Right ventricle myocardium superior (tissue), 1 donor: ENCODE results near the gene WLS. TPM values are rescaled to one million over a fixed set of nuclear protein-coding genes. Genes with fewer than 3 reads are reported as not detected.

Source experiments
- ATAC-seq: fragments of 200-7000 bp; cut with Tn5 transposase; one replicate; pipeline ENCODE4 v1.9.1; 2020; ENCODE audit warnings: mild to moderate bottlenecking; ENCODE audit not compliant: poor library complexity
- DNase-seq: peaks from one replicate; pipeline ENCODE4 v3.0.0-alpha.2; 2020
- intact Hi-C: fragments of 100-400 bp; cut with DNase I; formaldehyde crosslinking; loops from one replicate; pipeline ENCODE4 v1.11.2; 2022
- total RNA-seq: library from RNA; stranded (reverse); fragmentation: NEBNext Ultra II Directional; extraction: Animal tissue kit (Norgen Biotek cat#: 25700); gene quantifications from one replicate; pipeline ENCODE4 v1.2.1, GENCODE V29; 2021
- donor health status: DM: no; HTN: yes; CAD: no; lungs with severe emphysema.

The WLS gene
- total RNA-seq, 1 donor from 2014 or later, result 93.2 TPM

DNA sequence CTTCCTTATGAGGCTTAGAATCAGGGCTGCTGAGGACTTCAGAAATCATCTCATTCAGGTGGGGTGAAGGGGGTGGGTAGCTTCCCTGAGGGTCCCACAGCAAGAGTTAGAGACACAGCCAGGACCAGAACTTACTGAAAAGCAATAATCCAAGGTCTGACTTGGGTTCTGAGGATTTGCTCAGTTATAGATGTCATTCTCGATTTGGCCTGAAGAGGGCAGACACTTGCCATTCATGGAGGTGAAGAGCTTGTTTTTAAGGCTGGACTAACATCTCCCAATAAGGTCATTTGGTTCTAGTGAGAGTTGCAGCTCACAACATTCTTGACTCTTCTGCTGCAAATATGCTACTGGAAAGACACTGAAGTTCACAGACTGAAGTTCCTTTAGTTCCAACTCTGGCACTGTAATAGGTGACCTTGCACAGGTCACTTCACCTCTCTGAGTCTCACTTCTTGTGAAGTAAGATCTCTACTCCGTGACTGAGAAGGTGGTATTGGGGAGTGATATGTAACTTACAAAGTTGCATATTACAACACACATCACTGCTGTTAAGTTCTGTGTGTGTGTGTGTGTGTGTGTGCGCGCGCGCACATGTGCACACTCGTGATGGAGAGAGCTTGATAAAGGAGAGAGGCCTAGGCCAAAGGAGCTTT lies 112.1 kb downstream of the WLS start:
- no peak for DNase-seq
- intact Hi-C loops, result loop anchor here (5.0 kb wide), 1 partner anchor 112 kb away; the partner anchor contains the start of gene WLS
- ATAC-seq, result peak; percentile 74

DNA sequence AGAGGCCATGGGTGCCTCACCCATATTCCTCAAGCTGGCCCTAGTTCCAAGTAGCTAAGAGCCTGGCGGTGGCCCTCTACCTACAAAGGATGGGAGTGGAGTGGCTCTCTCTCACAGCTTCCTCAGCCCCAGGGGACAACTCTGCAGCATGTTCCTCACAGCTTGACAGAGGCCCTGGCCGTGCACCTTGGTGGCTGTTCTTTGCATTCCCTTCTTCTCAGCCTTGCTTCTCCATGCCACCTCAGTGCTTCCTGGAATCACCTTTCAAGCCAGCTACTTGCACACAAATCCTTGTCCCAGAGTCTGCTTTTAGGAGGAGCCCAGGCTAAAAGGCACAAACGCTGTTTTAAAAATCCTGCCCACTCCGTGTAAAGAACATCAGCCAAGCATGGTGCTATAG lies 112.9 kb downstream of the WLS start:
- intact Hi-C loops, result loop anchor here (5.0 to 10.0 kb wide), 2 partner anchors 203 to 355 kb away; no protein-coding TSS in a partner anchor
- DNase-seq, result no peak
- no peak for ATAC-seq

DNA sequence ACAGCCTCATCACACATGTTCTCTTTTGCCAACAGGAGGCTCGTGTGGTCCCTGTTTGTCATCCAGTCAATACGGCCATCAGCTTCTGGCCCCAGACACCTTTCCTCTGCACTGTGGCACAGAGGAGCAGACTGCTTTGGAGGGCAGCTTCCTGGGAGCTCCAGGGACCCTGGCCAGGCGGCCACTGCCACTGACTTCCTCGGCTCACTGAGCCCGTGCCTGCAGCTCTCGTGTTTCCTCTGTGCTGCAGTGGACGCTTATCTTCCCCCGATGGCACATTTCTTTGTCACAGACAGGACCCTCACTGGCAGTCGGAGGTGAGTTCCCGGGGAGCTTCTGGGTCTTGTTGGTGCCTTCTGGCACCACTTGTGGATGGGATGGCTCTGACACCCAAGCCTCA lies 114.9 kb downstream of the WLS start:
- intact Hi-C loops, result loop anchor here (2.0 to 10.0 kb wide), 3 partner anchors 205 to 353 kb away; no protein-coding TSS in a partner anchor
- DNase-seq (no peak), ATAC-seq (no peak)

DNA sequence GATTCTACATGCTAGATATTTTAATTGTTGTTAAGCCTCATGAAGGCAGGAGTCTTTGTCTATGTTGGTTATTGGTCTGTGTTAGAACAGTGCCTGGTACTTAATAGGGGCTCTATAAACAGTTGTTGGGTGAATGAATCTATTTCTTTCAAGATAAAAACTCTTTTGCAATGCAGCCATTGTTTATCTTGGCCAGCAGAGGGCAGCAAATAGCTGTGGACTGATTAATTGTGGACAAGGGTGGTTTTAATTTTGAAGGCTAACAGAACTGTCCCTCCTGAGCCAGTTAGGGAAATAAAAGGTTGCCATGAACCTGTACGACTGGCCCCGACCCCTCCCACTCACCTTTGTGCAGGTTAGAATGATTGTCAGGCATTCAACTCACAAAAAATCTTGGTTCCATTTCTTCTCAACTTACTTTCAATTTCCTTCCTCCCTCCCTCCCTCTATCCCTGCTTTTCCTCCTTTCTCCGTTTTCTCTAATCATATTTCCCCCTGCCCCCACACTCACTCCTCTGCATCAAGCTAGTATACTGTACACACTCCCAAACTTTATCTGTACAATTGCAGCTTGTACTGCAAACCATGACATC lies 115.6 kb downstream of the WLS start:
- intact Hi-C loops, result loop anchor here (2.0 to 10.0 kb wide), 3 partner anchors 206 to 352 kb away; no protein-coding TSS in a partner anchor
- ATAC-seq (peak; percentile 31), DNase-seq (no peak)

DNA sequence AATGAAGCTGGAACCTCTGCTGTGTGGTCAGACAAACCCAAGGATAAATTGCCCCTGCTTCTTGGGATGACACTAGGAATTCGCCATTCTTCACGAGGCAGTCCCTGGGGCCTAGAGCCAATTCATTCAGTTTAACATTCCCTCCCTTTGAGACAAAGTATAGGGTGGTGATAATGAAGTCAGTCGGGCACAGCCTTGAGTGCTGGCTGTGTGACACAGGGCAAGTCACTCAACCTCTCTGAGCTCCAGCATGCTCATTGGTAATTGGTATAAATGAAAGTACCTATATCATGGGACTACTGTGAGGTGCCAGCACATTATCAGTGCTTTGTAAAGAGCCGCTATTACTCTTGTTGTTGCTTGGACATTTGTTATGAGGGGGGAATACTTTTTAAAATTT lies 117.0 kb downstream of the WLS start:
- intact Hi-C loops, result loop anchor here (5.0 to 10.0 kb wide), 2 partner anchors 207 to 351 kb away; no protein-coding TSS in a partner anchor
- DNase-seq, result no peak
- no peak for ATAC-seq

DNA sequence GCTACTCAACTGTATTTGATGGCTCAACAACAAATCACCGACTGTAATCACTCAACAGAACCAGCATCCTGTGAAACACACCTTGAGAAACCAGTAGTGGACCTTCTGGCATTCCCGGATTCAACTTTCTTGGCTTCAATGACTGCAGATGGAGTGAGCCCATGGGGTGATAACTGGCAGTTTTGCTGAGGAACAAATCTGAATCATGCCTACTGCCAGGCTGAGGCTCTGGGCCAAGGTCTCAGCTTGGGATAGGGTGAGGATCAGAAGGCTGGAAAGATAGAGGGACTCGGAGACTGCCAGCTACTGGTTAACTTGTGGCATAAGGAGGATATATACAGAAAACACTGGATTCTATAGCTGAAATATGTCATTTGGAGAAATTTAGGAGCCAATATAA lies 118.4 kb downstream of the WLS start:
- DNase-seq, result no peak
- peak; percentile 33 for ATAC-seq
- intact Hi-C loops, result loop anchor here (2.0 to 10.0 kb wide), 2 partner anchors 261 to 349 kb away; no protein-coding TSS in a partner anchor

DNA sequence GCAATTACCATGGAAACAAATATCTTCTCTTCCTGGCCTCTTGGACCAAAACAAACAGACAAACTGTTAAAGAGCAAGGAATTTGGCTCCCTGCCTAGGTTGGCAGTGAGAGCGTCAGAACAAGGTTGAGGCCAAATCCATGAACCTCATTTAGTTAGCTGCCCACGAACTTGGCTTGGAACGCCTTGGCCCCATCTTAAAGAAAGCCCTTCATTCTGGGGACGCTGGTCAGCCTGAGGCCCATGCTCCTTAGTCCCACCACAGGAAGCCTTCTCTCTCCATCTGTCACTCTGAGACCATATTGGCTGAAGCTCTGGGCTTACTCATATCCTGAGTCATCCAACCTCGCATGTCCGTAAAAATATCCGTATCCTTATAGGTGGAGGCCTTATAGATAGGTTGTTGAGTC lies 119.5 kb downstream of the WLS start:
- ATAC-seq (peak; percentile 65), DNase-seq (peak; percentile 55)

DNA sequence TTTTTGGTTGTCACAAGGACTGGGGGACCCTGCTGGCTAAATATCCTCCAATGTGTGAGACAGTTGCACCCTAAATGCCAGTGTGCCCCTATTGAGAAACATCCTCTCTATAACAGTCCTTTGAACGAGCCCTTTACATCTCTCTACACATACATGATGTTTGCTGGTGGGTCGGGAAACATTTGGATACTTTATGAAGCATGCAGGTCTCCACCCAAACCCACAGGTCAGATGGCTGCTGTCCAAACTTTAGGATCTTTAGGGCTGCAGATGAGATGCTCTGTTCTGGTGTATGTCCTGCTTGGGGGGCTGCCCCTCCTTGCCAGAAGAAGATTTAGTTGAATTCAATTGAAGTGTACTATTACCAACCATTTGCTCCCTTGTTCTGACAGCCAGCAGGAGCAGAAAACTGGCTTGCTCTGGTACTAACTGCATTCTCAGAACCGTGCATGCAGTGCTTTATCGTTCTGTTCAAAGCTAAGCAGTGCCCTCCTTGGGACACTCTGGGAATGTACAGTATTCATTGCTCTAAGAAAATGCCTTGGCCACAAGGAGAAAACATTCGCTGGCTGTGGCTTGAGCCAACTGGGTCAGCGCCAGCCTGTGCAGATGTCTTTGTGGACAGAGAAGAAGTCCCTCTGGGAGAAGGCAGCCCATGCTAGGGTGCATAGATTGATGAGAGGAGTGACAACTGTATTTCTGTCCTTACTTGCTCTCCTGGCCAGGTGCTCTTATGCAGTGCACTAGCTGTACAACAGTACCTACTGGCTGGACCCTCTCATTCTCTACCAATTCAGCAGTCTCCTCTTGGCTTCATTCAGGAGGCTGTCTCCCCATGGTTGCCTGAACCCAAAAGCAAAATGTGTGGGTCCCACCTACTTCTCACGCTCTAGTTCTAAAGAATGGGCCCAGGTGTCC lies 120.5 kb downstream of the WLS start:
- DNase-seq (peak; percentile 86), ATAC-seq (peak; percentile 84)
- intact Hi-C loops, result loop anchor here (2.0 to 10.0 kb wide), 2 partner anchors 259 to 347 kb away; no protein-coding TSS in a partner anchor

More for the DNA sequence above, 119.5 kb downstream of the WLS start:
- intact Hi-C loops, result loop anchor here (2.0 to 10.0 kb wide), 2 partner anchors 260 to 348 kb away; no protein-coding TSS in a partner anchor

DNA sequence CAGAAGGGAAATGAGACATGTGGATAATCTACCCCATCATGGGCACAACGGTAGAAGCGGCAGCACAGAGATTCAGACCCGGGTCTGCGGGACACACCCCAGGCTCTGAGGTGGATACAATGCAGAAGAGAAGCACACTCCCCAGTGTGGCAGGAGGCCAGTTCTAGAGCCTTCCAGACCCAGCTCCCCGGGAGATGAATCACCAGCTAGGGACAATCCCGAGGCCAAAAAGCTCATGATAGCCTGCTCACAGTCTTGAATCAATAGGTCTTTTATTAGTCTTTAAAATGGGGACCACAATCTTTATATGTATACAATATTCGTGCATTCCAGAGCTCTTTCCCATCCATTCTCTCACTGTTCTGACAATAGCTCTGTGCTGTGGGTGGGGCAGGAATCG lies 124.6 kb downstream of the WLS start:
- intact Hi-C loops, result no loop called here
- ATAC-seq (no peak), DNase-seq (no peak)

DNA sequence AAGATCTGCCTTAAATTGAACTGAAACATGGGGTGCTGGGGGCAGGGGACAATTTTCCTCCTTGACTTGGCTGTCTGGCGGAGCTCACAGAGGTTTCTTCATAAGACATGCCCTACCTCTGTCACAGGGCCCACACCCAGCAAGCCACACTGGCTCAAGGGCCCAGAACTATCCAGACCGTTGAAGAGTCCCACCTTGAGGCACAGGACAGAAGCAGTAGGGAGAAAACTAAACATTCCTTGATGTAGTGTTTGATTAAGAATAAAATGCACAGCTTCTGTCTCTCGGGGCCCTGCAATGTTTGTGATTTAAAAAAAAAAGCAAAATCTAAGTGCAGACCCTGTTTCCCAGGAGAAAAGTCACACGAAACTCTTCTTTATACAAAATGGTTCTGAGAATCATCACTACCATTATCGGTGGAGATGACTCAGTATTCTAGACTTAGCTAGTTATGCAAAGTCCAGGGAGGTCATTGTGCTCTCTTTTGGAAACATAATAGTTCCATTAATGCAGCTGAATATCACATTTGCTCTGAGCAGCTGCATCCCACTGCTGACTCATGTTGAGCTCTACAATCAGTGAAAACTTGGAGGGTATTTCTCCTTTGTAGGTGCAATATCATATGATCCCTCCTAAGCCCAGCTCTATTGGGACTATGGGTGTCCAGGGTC lies 128.3 kb downstream of the WLS start:
- ATAC-seq (no peak), DNase-seq (no peak)
- intact Hi-C loops, result no loop called here

DNA sequence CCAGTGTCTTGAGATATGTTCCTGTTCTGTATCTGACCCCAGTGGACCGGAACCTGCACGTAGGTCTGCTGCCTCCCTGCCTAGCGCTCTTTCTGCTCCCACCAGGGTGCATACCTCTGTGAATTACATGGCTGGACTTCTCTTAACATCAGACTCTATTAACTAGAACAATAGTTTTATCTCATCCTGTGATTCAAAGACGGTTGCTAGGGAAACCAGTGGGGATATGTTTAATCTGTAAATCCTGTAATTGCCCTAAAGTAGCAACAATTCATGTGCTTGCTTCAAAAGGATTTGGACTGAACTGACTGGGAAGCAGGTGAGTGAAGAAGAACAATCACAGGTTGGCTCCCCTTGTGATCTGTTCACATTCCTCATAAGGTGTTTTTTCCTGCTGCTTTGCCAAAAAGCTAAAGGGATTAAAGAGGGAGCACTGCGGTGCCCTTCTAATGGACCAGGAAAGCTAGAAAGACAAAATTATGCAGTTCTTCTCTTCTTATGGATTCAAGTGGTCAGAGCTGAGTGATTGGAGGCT lies 129.2 kb downstream of the WLS start:
- ATAC-seq (no peak), DNase-seq (no peak)
- intact Hi-C loops, result no loop called here

DNA sequence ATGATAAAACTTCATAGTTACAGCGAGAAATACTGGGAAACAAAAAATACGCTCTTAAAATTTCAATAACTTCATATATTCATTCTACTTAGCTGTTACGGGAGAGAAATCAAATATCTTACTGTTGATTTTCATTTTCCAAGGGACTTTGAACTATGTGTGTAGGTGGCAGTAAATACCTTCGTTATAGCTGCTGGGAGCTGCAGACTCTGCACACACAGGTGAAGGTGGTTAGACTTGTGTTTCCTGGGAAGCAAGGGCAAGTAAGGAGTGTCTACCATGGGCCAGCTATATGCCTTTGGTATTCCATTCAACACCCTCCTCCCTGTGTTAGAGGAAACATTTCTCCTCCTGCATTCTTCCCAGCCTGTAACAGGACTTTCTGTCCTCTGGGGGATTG lies 130.5 kb downstream of the WLS start:
- intact Hi-C loops, result no loop called here
- ATAC-seq, result no peak
- no peak for DNase-seq

DNA sequence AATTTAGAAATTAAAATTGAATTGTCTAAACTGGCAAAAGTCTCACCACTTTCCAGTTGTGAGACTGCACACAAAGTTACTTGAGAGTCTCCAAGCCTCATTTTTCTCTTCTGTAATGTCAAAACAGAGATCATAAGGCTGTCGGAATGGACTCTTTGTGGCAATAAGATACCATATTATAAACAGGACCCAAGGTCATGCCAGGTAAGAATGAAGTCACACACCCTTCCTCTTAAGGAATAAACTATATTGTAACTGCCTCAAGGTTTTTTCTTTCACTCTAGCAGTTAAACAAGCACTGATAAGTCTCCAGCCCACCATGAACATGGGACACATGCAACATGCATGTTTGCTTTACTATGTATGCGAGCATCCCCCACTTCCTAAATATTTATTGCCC lies 131.8 kb downstream of the WLS start:
- intact Hi-C loops, result no loop called here
- ATAC-seq, result no peak
- no peak for DNase-seq

DNA sequence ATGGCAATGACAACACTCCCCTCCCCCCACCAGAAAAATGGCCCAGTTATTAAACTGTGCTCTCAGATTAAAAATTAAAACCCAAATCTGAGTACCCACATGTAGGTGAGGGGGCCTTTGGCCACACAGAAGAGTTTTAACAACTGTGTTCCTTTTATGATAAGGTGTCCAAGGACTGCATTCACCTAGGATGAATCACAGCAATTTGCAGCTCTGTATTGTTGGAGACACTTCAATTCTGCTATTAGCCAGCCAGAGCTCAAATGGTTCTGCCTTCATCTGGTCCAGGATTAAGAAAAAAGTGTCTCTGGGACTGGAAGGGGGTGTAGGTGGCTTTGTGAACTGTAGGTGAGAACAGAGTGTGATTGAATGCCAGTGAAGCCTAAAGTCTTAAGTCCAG lies 138.6 kb downstream of the WLS start:
- DNase-seq (no peak), ATAC-seq (peak; percentile 64)
- intact Hi-C loops, result no loop called here

DNA sequence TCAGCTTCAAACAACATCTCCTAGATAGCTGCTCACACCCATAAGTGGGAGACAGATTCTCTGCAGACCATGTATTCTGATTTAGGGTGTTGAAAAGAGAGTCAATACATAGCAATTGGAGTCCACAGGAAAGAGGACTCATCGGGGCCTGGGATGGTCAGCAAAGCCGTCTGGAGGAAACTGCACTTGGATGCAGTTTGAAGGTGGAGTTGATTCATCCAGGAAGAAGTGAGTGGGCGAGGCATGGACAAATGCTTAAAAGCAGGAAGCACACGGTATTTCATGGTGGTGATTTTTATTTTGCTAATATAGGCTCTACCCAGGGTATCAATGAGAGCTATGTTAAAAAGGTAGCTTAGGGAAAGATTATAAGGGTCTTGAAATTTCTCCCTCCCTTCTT lies 145.1 kb downstream of the WLS start:
- no peak for ATAC-seq
- intact Hi-C loops, result no loop called here
- no peak for DNase-seq

DNA sequence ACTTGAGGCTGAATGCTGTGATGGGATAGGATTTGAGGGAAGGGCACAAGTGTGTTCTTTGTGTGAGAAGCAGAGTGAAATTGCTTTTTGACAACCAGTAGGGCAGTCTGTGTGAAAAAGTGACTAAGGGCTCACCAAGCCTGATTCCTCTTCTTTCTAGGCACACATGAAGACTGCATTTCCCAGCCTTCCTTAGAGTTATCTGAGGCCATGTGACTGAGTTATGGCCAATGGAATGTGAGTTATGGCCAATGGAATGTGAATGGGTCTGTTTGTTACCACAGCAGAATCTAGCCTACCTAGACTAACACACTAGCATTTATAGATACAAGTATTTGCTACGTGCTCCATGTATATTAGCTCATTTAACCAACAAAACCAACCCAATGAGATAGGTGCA lies 146.6 kb downstream of the WLS start:
- intact Hi-C loops, result no loop called here
- DNase-seq (no peak), ATAC-seq (no peak)

DNA sequence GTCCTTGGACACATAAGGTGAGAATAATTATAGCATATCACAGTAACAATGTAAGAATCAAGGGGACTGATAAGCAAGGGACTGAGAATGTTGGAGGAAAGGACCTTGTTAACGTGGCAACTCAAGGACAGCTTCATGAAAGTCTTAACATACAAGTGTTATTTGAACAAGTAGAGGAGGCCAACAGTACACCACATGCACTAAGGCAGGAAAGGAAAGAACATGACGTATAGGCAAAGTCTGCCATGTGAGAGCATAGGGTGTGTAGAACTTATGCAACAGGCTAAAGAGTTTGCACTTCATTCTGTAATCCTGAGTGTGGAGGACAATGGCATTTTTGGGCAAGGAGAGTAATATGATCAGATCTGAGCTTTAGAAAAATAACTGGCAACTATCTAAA lies 148.6 kb downstream of the WLS start:
- ATAC-seq (no peak), DNase-seq (no peak)
- intact Hi-C loops, result no loop called here

DNA sequence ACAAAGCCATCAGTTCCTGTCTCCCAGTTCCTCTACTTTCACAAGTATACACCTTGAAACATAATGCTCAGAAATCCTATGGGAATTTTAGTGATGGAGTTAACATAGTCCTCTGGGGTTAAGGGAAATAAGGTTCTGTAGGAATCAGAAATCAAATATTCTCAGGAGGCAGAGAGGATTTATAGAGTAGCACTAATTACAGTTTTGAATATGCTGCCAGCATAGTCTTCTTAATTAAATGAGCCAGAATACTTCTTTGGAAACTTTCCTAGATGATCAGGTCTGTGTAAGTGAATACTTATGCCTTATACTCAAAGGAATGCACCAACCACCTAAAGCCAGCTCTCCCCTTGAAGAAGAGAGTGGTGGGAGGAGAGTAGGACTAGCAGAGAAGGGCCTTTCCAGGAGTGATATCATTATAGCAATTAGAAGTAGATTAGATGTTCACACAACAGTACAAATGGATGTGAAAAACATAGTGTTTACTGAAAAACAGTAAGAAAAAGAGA lies 150.5 kb downstream of the WLS start:
- intact Hi-C loops, result no loop called here
- DNase-seq, result no peak
- ATAC-seq, result no peak
